Ovary (tissue), 3 donors: ENCODE results near the gene NRXN3.

ENCODE experiments used
- CTCF ChIP-seq, 3 donors: fragments of 450-650 bp in 2 of 3; fragments of 200-600 bp in 1 of 3; IDR thresholded peaks; one replicate each; pipeline versions ENCODE4 v1.5.1 to v1.8.0; 2016 to 2022; ENCODE audit warnings: antibody characterized with exemption in 3 of 3, mild to moderate bottlenecking in 1 of 3
- POLR2A ChIP-seq: fragments of 450-650 bp; IDR thresholded peaks from one replicate; pipeline ENCODE4 v1.6.1; 2017; ENCODE audit warnings: antibody characterized with exemption, mild to moderate bottlenecking, moderate library complexity
- donor health status: DM: no; HTN: no; CAD: no.

GRCh38 chr14:78157494-78158437 lies 12.4 kb upstream of the NRXN3 start:
- TF ChIP-seq CTCF (IDR thresholded peaks at IDR 0.05) (no peak), POLR2A (no peak)
